Hepatocyte (in vitro differentiated cells): Measurements from ENCODE around the gene CD7.

Experiments used
- CTCF ChIP-seq: fragments of 200-600 bp; sonication (generic); IDR thresholded peaks from 2 replicates; pipeline ENCODE4 v1.5.1; 2016; ENCODE audit warnings: antibody characterized with exemption, mild to moderate bottlenecking; ENCODE audit not compliant: poor library complexity
- EZH2 ChIP-seq: fragments of 200-600 bp; sonication (generic); IDR thresholded peaks from 2 replicates; pipeline ENCODE4 v1.6.1; 2016; ENCODE audit warnings: antibody characterized with exemption, mild to moderate bottlenecking, borderline replicate concordance

DNA sequence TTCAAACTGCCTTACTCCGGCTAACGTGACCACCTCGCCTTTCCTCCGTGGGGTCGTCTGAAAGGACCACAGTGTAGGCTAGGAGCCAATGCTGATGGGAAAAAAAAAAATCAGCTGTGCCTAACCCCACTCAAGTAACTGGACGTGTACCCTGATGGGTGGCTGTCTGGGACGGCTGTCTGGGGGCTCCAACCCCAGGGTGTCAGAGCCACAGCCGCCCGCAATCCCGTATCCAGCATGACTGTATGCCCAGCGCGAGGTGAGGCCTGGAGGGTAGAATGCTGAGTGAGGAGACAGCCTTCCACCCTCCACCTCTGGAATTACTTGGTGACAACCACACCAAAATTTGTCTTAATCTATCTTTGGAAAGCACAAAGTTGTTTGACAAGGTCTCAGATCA lies 46.8 kb downstream of the CD7 start:
- TF ChIP-seq CTCF (no peak), EZH2 (no peak)
